Ramos (cell line): ENCODE measurements around the gene IGF1R.
"Not testable (repeated sequence)": the region's sequence is repeated elsewhere in the genome, so short reads cannot be mapped to it uniquely, and the experiment has no call there.

Experiments used
- in situ Hi-C: fragments of 300-500 bp; cut with MboI; formaldehyde crosslinking; loops from one replicate; pipeline ENCODE4 v1.14.3; 2022; ENCODE audit warnings: low sequenced_read_pairs; ENCODE audit not compliant: unreplicated experiment

Gene IGF1R

GRCh38 chr15:98960555-98961050 lies 312.3 kb downstream of the IGF1R start:
- in situ Hi-C loops = no loop called here

- in situ Hi-C loops = no loop called here
These were observed 315.1 kb downstream of the IGF1R start for GRCh38 chr15:98963444-98963843.

- in situ Hi-C loops = no loop called here
These were observed 316.3 kb downstream of the IGF1R start for GRCh38 chr15:98964466-98965133.

- in situ Hi-C loops = not testable (repeated sequence)
These were observed 316.8 kb downstream of the IGF1R start for GRCh38 chr15:98965134-98965491.

GRCh38 chr15:98965597-98965996 lies 317.3 kb downstream of the IGF1R start:
- in situ Hi-C loops = no loop called here

GRCh38 chr15:98966091-98966787 lies 317.9 kb downstream of the IGF1R start:
- in situ Hi-C loops = no loop called here

GRCh38 chr15:98967096-98967495 lies 318.8 kb downstream of the IGF1R start:
- in situ Hi-C loops = no loop called here

GRCh38 chr15:98967916-98968315 lies 319.6 kb downstream of the IGF1R start:
- in situ Hi-C loops = no loop called here

- in situ Hi-C loops = no loop called here
These were observed 320.2 kb downstream of the IGF1R start for GRCh38 chr15:98968576-98968975.

- in situ Hi-C loops = no loop called here
These were observed 320.9 kb downstream of the IGF1R start for GRCh38 chr15:98969126-98969735.

GRCh38 chr15:98970799-98971198 lies 322.5 kb downstream of the IGF1R start:
- in situ Hi-C loops = no loop called here

- in situ Hi-C loops = no loop called here
These were observed 328.2 kb downstream of the IGF1R start for GRCh38 chr15:98976500-98976899.

- in situ Hi-C loops = no loop called here
These were observed 329.1 kb downstream of the IGF1R start for GRCh38 chr15:98977441-98977840.

- in situ Hi-C loops = no loop called here
These were observed 329.8 kb downstream of the IGF1R start for GRCh38 chr15:98978153-98978552.

- in situ Hi-C loops = no loop called here
These were observed 332.5 kb downstream of the IGF1R start for GRCh38 chr15:98980899-98981228.

- in situ Hi-C loops = no loop called here
These were observed 333.7 kb downstream of the IGF1R start for GRCh38 chr15:98981851-98982722.

- in situ Hi-C loops = no loop called here
These were observed 335.0 kb downstream of the IGF1R start for GRCh38 chr15:98983334-98983733.

- in situ Hi-C loops = no loop called here
These were observed 337.9 kb downstream of the IGF1R start for GRCh38 chr15:98986281-98986680.

- in situ Hi-C loops = no loop called here
These were observed 346.6 kb downstream of the IGF1R start for GRCh38 chr15:98994892-98995291.

- in situ Hi-C loops = no loop called here
These were observed 347.8 kb downstream of the IGF1R start for GRCh38 chr15:98996169-98996568.

- in situ Hi-C loops = no loop called here
These were observed 348.3 kb downstream of the IGF1R start for GRCh38 chr15:98996624-98997023.
